H9 (cell line): ENCODE results near the gene WDR27. TPM values are rescaled to one million over a fixed set of nuclear protein-coding genes. Genes with fewer than 3 reads are reported as not detected.

Experiments used
- DNase-seq: peaks from one replicate; pipeline ENCODE4 v3.0.0-alpha.2; 2017
- H2AFZ ChIP-seq: one replicate; pipeline ENCODE4 v1.6.1; 2013; ENCODE audit warnings: mild to moderate bottlenecking, low read length, control low read depth, moderate library complexity
- H2AK5ac ChIP-seq: 2 replicates; pipeline ENCODE4 v1.6.1; 2013; ENCODE audit warnings: low read length, control low read depth, mixed read lengths; ENCODE audit not compliant: insufficient read length
- H2BK120ac ChIP-seq: one replicate; pipeline ENCODE4 v1.6.1; 2013; ENCODE audit warnings: low read depth, mild to moderate bottlenecking, low read length, control low read depth, inconsistent platforms; ENCODE audit not compliant: poor library complexity, severe bottlenecking
- H2BK12ac ChIP-seq: 2 replicates; pipeline ENCODE4 v1.6.1; 2013; ENCODE audit warnings: low read length, control low read depth, mixed read lengths, low read depth; ENCODE audit not compliant: insufficient read length
- H2BK15ac ChIP-seq: 2 replicates; pipeline ENCODE4 v1.6.1; 2013; ENCODE audit warnings: low read depth, low read length, control low read depth
- H2BK20ac ChIP-seq: one replicate; pipeline ENCODE4 v1.6.1; 2013; ENCODE audit warnings: low read depth, mild to moderate bottlenecking, low read length, control low read depth, inconsistent platforms; ENCODE audit not compliant: poor library complexity, severe bottlenecking
- H2BK5ac ChIP-seq: 2 replicates; pipeline ENCODE4 v1.6.1; 2013; ENCODE audit warnings: low read length, control low read depth, mixed read lengths; ENCODE audit not compliant: insufficient read length
- H3K14ac ChIP-seq: 2 replicates; pipeline ENCODE4 v1.6.1; 2013; ENCODE audit warnings: low read length, control low read depth; ENCODE audit not compliant: insufficient read depth
- H3K18ac ChIP-seq: 2 replicates; pipeline ENCODE4 v1.6.1; 2013; ENCODE audit warnings: low read depth, mild to moderate bottlenecking, mixed read lengths, low read length, control low read depth; ENCODE audit not compliant: insufficient read length
- H3K23ac ChIP-seq: 2 replicates; pipeline ENCODE4 v1.6.1; 2013; ENCODE audit warnings: low read length, control low read depth, mixed read lengths, low read depth; ENCODE audit not compliant: insufficient read length
- H3K23me2 ChIP-seq: 2 replicates; pipeline ENCODE4 v1.6.1; 2013; ENCODE audit warnings: low read depth, mild to moderate bottlenecking, mixed read lengths, low read length, control low read depth; ENCODE audit not compliant: insufficient read length, poor library complexity, severe bottlenecking
- H3K27ac ChIP-seq: 2 replicates; pipeline ENCODE4 v1.5.1; 2013; ENCODE audit warnings: low read length, control low read depth, mixed read lengths, low read depth; ENCODE audit not compliant: insufficient read length
- H3K27me3 ChIP-seq: 2 replicates; pipeline ENCODE4 v1.6.1; 2013; ENCODE audit warnings: low read length, control low read depth, inconsistent platforms; ENCODE audit not compliant: insufficient read depth
- H3K4ac ChIP-seq: 2 replicates; pipeline ENCODE4 v1.6.1; 2013; ENCODE audit warnings: low read depth, mild to moderate bottlenecking, control low read depth, inconsistent platforms, low read length, moderate library complexity
- H3K4me1 ChIP-seq: 2 replicates; pipeline ENCODE4 v1.6.1; 2013; ENCODE audit warnings: low read length, control low read depth, inconsistent platforms; ENCODE audit not compliant: insufficient read depth
- H3K4me2 ChIP-seq: 2 replicates; pipeline ENCODE4 v1.6.1; 2013; ENCODE audit warnings: low read length, control low read depth, mixed read lengths; ENCODE audit not compliant: insufficient read length, insufficient read depth
- H3K56ac ChIP-seq: 2 replicates; pipeline ENCODE4 v1.6.1; 2013; ENCODE audit warnings: low read depth, mild to moderate bottlenecking, mixed read lengths, low read length, control low read depth; ENCODE audit not compliant: insufficient read length
- H3K79me1 ChIP-seq: 2 replicates; pipeline ENCODE4 v1.6.1; 2013; ENCODE audit warnings: low read depth, mild to moderate bottlenecking, moderate library complexity, low read length, control low read depth, inconsistent platforms; ENCODE audit not compliant: insufficient read depth, poor library complexity, severe bottlenecking
- H3K79me2 ChIP-seq: 2 replicates; pipeline ENCODE4 v1.6.1; 2013; ENCODE audit warnings: low read length, control low read depth, inconsistent platforms; ENCODE audit not compliant: insufficient read depth
- H3K9ac ChIP-seq: 2 replicates; pipeline ENCODE4 v1.6.1; 2013; ENCODE audit warnings: low read length, control low read depth, mixed read lengths; ENCODE audit not compliant: insufficient read length; ENCODE audit errors: extremely low read depth
- H3K9me3 ChIP-seq: one replicate; pipeline ENCODE4 v1.6.1; 2013; ENCODE audit warnings: low read depth, low read length, inconsistent platforms; ENCODE audit not compliant: control insufficient read depth
- H3T11ph ChIP-seq: one replicate; pipeline ENCODE4 v1.6.1; 2013; ENCODE audit warnings: mild to moderate bottlenecking, low read length, control low read depth, inconsistent platforms
- H4K20me1 ChIP-seq: one replicate; pipeline ENCODE4 v1.6.1; 2013; ENCODE audit not compliant: control insufficient read depth, insufficient read length, insufficient read depth
- H4K5ac ChIP-seq: 2 replicates; pipeline ENCODE4 v1.6.1; 2013; ENCODE audit warnings: low read depth, mild to moderate bottlenecking, mixed read lengths, low read length, control low read depth; ENCODE audit not compliant: insufficient read length
- H4K8ac ChIP-seq: replicated peaks from 2 replicates; pipeline ENCODE4 v1.6.1; 2013; ENCODE audit warnings: low read length, control low read depth, mixed read lengths, low read depth; ENCODE audit not compliant: insufficient read length
- H4K91ac ChIP-seq: 2 replicates; pipeline ENCODE4 v1.6.1; 2013; ENCODE audit warnings: low read depth, mild to moderate bottlenecking, moderate library complexity, mixed read lengths, low read length, control low read depth; ENCODE audit not compliant: insufficient read length
- H3K27ac Mint-ChIP-seq, 3 experiments: 2 replicates in 2 of 3; 3 replicates in 1 of 3; pipeline ENCODE4 v1.8.0; 2020 to 2021; ENCODE audit warnings: mixed read lengths in 3 of 3, mild to moderate bottlenecking in 1 of 3, moderate library complexity in 1 of 3
- H3K27me3 Mint-ChIP-seq: 2 replicates; pipeline ENCODE4 v1.8.0; 2021; ENCODE audit warnings: low read depth, mild to moderate bottlenecking, moderate library complexity, mixed read lengths
- H3K36me3 Mint-ChIP-seq, 3 experiments: 2 replicates in 2 of 3; 3 replicates in 1 of 3; pipeline ENCODE4 v1.8.0; 2020 to 2021; ENCODE audit warnings: low read depth in 3 of 3, mixed read lengths in 3 of 3; ENCODE audit not compliant: insufficient read depth in 1 of 3
- H3K4me1 Mint-ChIP-seq, 2 experiments: 2 replicates each; pipeline ENCODE4 v1.8.0; 2020; ENCODE audit warnings: mixed read lengths in 2 of 2
- H3K4me3 Mint-ChIP-seq, 2 experiments: 2 replicates in 1 of 2; 3 replicates in 1 of 2; pipeline ENCODE4 v1.8.0; 2020 to 2021; ENCODE audit warnings: mild to moderate bottlenecking in 2 of 2, mixed read lengths in 2 of 2, moderate library complexity in 1 of 2
- H3K9me3 Mint-ChIP-seq, 2 experiments: 2 replicates in 1 of 2; 3 replicates in 1 of 2; pipeline ENCODE4 v1.8.0; 2020; ENCODE audit warnings: mild to moderate bottlenecking in 2 of 2, mixed read lengths in 2 of 2, moderate library complexity in 1 of 2
- WGBS: extraction: QIAGEN DNeasy Blood & Tissue Kit; methylation state at CpG from one replicate; pipeline ENCODE4 v1.1.7; 2013; ENCODE audit warnings: missing lambda C conversion rate, low lambda C conversion rate, mixed read lengths; ENCODE audit not compliant: insufficient read length; ENCODE audit errors: extremely low coverage; 5-methylcytosine and 5-hydroxymethylcytosine counted together
- total RNA-seq: library from RNA; stranded (reverse); gene quantifications from 2 replicates; pipeline ENCODE4 v1.2.1, GENCODE V29; 2021
- TF ChIP-seq, protein P1 (sequence below): fragments of 200-600 bp; sonication (generic); conservative IDR thresholded peaks from 3 replicates; pipeline ENCODE4 v1.8.0; 2021; ENCODE audit warnings: antibody characterized with exemption, mild to moderate bottlenecking

The WDR27 gene
- total RNA-seq, 1 experiment from 2014 or later = 48.7 TPM

DNA sequence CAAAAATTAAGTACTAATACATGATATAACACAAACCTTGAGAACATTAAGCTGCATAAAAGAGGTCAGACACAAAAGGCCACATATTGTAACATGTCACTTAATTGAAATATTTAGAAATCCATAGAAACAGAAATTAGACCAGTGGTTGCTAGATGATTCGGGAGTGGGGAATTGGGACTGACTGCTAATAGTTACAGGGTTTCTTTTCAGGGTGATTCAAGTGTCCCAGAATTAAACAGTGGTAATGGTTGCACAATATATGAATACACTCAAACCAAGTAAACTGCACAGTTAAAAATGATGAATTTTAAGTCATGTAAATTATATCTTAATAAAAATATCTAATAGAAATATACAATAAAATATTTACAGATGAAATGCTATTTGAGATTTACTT lies 174.5 kb downstream of the WDR27 start:
- Histone ChIP-seq H2BK15ac (no peak overlapping the region), H3K27ac (no peak overlapping the region)
- no peak for DNase-seq

More for the DNA sequence above, 174.5 kb downstream of the WDR27 start:
- Histone ChIP-seq H3K79me2 (no peaks in the 10 kb centered on the region), H3K18ac (no peak overlapping the region), H3K56ac (no peak overlapping the region), H3K23me2 (no peaks in the 10 kb centered on the region), H3K4me1 (no peaks in the 10 kb centered on the region), H4K5ac (no peak overlapping the region), H2AFZ (no peak overlapping the region), H3K27me3 (no peaks in the 10 kb centered on the region), H4K91ac (no peak overlapping the region), H3K14ac (no peak overlapping the region), H4K20me1 (no peaks in the 10 kb centered on the region), H2BK12ac (no peak overlapping the region), H3K79me1 (no peaks in the 10 kb centered on the region), H3K23ac (no peak overlapping the region), H2BK5ac (no peak overlapping the region), H3K9me3 (no peaks in the 10 kb centered on the region), H4K8ac (no peak overlapping the region), H3K9ac (no peak overlapping the region), H2AK5ac (no peak overlapping the region), H3T11ph (no peak overlapping the region), H2BK20ac (no peak overlapping the region), H3K4ac (no peak overlapping the region), H2BK120ac (no peak overlapping the region), H3K4me2 (no peak overlapping the region)
- Mint-ChIP-seq H3K4me1 (no peaks in the 10 kb centered on the region), H3K9me3 (peaks cover 0 to 1% of the 10 kb centered on the region in 2 experiments; a peak in 2 of 5 replicates), H3K4me3 (no peak overlapping the region), H3K27me3 (no peaks in the 10 kb centered on the region), H3K36me3 (no peaks in the 10 kb centered on the region; a peak in 1 of 7 replicates), H3K27ac (no peak overlapping the region)
- no CpG with 5 or more reads among the region's 1 CpG for WGBS
- TF ChIP-seq, protein P1, sequence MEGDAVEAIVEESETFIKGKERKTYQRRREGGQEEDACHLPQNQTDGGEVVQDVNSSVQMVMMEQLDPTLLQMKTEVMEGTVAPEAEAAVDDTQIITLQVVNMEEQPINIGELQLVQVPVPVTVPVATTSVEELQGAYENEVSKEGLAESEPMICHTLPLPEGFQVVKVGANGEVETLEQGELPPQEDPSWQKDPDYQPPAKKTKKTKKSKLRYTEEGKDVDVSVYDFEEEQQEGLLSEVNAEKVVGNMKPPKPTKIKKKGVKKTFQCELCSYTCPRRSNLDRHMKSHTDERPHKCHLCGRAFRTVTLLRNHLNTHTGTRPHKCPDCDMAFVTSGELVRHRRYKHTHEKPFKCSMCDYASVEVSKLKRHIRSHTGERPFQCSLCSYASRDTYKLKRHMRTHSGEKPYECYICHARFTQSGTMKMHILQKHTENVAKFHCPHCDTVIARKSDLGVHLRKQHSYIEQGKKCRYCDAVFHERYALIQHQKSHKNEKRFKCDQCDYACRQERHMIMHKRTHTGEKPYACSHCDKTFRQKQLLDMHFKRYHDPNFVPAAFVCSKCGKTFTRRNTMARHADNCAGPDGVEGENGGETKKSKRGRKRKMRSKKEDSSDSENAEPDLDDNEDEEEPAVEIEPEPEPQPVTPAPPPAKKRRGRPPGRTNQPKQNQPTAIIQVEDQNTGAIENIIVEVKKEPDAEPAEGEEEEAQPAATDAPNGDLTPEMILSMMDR = no peak
